Type B pancreatic cell (in vitro differentiated cells): ENCODE data around the gene RBM20. TPM values are rescaled to one million over a fixed set of nuclear protein-coding genes. Genes with fewer than 3 reads are reported as not detected.

Experiments used
- DNase-seq: peaks from one replicate; pipeline ENCODE4 v3.0.0; 2021; ENCODE audit warnings: mixed read lengths; ENCODE audit not compliant: unreplicated experiment; ENCODE audit errors: extremely low spot score
- H3K27ac Mint-ChIP-seq: 2 replicates; pipeline ENCODE4 v1.8.0; 2021; ENCODE audit warnings: mild to moderate bottlenecking, mixed read lengths
- H3K27me3 Mint-ChIP-seq: 2 replicates; pipeline ENCODE4 v1.8.0; 2021; ENCODE audit warnings: mixed read lengths
- H3K36me3 Mint-ChIP-seq: 2 replicates; pipeline ENCODE4 v1.8.0; 2021; ENCODE audit warnings: mixed read lengths
- H3K4me1 Mint-ChIP-seq: one replicate; pipeline ENCODE4 v1.8.0; 2021; ENCODE audit warnings: mixed read lengths; ENCODE audit not compliant: unreplicated experiment
- H3K4me3 Mint-ChIP-seq: 2 replicates; pipeline ENCODE4 v1.8.0; 2021; ENCODE audit warnings: mild to moderate bottlenecking, mixed read lengths
- H3K9me3 Mint-ChIP-seq: 2 replicates; pipeline ENCODE4 v1.8.0; 2021; ENCODE audit warnings: mixed read lengths
- total RNA-seq: library from RNA; stranded (reverse); gene quantifications from 2 replicates; pipeline ENCODE4 v1.2.1, GENCODE V29; 2021; ENCODE audit warnings: low replicate concordance
- TF ChIP-seq, protein P1 (sequence below): fragments of 200-600 bp; sonication (generic); conservative IDR thresholded peaks from 2 replicates; pipeline ENCODE4 v1.5.0; 2021; ENCODE audit warnings: antibody characterized with exemption, mild to moderate bottlenecking

RBM20 gene
- total RNA-seq, 1 donor from 2014 or later = 5.2 TPM

DNA sequence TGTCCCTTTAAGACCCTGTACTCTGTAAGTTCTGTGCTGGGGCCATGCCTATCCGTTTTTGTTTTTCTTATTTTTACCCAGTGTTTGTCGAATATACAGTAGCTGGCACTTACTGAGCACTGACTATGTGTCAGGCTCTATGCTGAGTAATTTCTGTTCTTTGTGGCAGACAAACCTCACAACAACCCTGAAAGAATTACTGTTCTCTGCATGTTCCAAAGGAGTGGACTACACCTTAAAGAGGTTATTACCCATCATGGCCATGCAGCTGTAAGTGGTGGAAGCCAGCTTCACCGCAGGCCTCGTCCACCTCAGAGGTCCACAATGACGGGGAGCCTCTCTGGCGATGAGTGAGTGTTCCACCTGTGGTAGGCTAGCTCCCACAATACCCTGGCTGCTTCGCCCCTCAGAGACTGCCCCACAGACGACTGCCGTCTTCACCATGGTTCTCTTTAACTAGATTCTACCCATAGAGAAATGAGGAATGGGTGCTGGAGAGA lies 30.1 kb upstream of the RBM20 start:
- TF ChIP-seq, protein P1, sequence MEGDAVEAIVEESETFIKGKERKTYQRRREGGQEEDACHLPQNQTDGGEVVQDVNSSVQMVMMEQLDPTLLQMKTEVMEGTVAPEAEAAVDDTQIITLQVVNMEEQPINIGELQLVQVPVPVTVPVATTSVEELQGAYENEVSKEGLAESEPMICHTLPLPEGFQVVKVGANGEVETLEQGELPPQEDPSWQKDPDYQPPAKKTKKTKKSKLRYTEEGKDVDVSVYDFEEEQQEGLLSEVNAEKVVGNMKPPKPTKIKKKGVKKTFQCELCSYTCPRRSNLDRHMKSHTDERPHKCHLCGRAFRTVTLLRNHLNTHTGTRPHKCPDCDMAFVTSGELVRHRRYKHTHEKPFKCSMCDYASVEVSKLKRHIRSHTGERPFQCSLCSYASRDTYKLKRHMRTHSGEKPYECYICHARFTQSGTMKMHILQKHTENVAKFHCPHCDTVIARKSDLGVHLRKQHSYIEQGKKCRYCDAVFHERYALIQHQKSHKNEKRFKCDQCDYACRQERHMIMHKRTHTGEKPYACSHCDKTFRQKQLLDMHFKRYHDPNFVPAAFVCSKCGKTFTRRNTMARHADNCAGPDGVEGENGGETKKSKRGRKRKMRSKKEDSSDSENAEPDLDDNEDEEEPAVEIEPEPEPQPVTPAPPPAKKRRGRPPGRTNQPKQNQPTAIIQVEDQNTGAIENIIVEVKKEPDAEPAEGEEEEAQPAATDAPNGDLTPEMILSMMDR = no peak
- no peak overlapping the region for H3K4me3 Mint-ChIP-seq
- H3K27me3 Mint-ChIP-seq = no peaks in the 10 kb centered on the region
- no peaks in the 10 kb centered on the region for H3K9me3 Mint-ChIP-seq
- H3K36me3 Mint-ChIP-seq = no peaks in the 10 kb centered on the region
- no peak overlapping the region for H3K27ac Mint-ChIP-seq
- H3K4me1 Mint-ChIP-seq = peaks cover 16% of the 10 kb centered on the region
- no peak for DNase-seq

DNA sequence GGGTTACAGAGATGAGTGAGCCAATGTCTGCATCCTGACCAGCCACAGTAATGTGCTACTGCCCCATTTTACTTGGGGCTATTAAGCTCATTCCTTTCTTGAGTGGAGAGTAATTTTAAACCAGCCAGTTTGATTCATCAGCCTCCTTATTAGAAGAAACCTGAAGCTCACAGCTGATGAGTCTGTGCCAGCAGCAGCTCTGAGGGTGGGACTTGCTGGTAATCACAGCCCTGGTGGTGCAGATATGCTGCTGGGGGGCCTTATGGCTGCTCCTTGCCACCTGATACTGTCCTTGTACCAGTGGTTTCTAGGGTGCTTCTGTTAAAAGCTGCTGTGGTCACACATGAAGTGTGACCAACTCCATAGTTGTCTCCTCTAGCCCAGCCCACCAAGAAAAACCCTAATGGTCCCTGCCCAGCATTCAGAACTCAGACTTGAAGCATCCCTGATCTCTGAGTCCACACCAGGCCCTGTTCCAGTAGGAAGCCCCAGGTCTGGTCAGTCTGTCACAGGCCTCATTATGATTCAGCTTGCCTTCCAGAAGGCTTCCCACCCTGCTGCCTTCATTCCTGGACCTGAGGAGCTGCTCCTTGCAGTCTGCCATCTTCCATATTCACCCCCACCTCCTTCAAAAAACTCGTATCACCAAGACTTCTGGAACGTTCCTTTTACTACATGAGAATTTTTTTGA lies 28.9 kb upstream of the RBM20 start:
- H3K4me3 Mint-ChIP-seq = no peak overlapping the region
- DNase-seq = no peak
- H3K4me1 Mint-ChIP-seq = peaks cover 7% of the 10 kb centered on the region
- H3K27ac Mint-ChIP-seq = no peak overlapping the region
- H3K36me3 Mint-ChIP-seq = no peaks in the 10 kb centered on the region
- TF ChIP-seq, protein P1 = no peak
- no peaks in the 10 kb centered on the region for H3K9me3 Mint-ChIP-seq
- H3K27me3 Mint-ChIP-seq = no peaks in the 10 kb centered on the region

DNA sequence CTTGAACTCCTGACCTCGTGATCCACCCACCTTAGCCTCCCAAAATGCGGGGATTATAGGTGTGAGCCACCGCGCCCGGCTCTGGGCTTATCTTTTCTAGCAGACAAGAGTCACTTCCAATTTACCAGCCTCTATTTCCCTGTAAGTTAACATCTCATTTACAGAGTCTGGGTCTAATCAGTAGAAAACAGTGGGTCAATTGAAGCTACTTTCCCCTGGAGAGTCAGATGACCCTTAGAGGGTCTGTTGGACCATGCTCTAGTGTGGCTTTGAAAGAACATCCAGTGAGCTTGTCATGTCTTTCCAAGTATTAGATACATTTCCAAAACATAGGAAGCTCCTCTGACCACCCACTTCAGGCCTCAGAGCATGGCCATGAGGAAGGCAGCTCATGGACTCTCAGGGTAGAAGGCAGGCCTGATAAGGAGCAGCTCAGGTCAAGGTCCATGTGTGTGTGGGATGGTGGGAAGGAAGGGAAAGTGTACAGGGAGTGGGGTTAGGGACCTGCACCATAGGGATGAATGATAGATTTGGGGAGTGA lies 27.6 kb upstream of the RBM20 start:
- Mint-ChIP-seq H3K27me3 (no peaks in the 10 kb centered on the region), H3K4me1 (no peaks in the 10 kb centered on the region), H3K27ac (no peak overlapping the region), H3K9me3 (no peaks in the 10 kb centered on the region), H3K4me3 (no peak overlapping the region), H3K36me3 (no peaks in the 10 kb centered on the region)
- TF ChIP-seq, protein P1 = no peak
- no peak for DNase-seq

DNA sequence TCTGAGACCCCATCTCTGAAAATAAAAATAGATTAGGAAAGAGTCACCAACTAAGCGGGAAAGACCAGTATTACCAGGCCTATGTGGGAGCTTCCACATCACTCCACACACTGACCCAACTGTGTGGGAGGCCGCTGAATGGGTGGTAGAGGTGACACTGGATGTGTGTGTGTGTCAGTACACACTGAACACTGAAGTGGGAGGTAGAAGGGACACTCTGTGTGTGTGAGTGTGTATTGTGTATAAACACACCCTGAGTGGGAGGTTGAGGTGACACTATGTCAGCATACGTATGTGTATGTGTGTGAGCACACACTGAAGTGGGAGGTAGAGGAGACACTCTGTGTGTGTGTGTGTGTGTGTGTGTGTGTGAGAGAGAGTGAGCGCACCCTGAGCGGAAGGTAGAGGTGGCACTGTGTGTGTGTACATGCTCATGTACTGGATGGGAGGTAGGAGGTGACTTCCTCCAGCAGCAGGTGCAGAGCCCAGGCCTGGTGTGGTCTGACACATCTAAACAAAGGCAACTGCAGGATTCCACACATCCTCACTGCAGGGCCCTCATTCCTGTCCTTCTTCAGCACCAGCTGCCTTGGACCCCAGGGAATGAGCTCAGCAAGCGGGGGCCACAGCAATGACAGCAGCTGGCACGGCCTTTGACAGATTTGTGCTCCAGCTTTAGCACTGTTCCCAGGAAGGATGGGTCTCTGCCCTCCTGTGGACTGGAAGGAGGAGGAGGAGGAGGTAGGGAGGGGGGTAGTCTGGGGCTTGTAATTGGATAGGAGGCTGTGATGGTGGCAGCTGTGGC lies 26.5 kb upstream of the RBM20 start:
- no peak for DNase-seq
- TF ChIP-seq, protein P1 = no peak
- Mint-ChIP-seq H3K9me3 (no peaks in the 10 kb centered on the region), H3K4me1 (no peaks in the 10 kb centered on the region), H3K27me3 (no peaks in the 10 kb centered on the region), H3K4me3 (no peak overlapping the region), H3K36me3 (no peaks in the 10 kb centered on the region), H3K27ac (no peak overlapping the region)

DNA sequence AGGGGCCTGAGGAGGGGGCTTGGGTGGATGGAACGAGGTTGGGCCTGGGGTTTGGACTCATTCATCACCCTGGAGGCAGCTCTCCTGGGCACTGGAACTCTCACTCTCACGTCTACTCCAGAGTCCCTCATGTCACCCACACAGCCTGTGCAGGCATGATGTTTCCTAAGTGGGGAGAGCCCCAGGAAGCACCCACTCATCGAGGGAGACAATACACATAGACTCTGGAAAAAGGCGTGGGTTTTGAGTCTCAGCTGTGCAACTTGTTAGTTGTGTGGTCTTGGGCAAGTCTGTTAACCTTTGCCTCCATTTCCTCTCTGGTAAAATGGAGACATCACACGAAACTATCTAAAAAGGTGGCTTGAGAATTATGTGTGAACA lies 25.9 kb upstream of the RBM20 start:
- no peak for DNase-seq
- Mint-ChIP-seq H3K27ac (no peak overlapping the region), H3K4me1 (no peaks in the 10 kb centered on the region), H3K4me3 (no peak overlapping the region), H3K36me3 (no peaks in the 10 kb centered on the region), H3K27me3 (no peaks in the 10 kb centered on the region), H3K9me3 (no peaks in the 10 kb centered on the region)
- TF ChIP-seq, protein P1 = no peak
